Stimulated activated CD8-positive, alpha-beta memory T cell treated with anti-CD3 and anti-CD28 coated beads, Interleukin-12 subunit alpha, Interleukin-12 subunit beta, amount 100 ng/mL, for 24 hours (primary cell): ENCODE data around the gene KSR1.

Experiments
- DNase-seq: peaks from one replicate; pipeline ENCODE4 v3.0.0-alpha.2; 2020; ENCODE audit errors: extremely low read depth

The KSR1 gene

GRCh38 chr17:27514595-27515413, 58.6 kb downstream of the KSR1 start:
- no peak for DNase-seq

- no peak for DNase-seq
Measured at GRCh38 chr17:27518048-27518447, 61.8 kb downstream of the KSR1 start.

GRCh38 chr17:27518545-27519521, 62.6 kb downstream of the KSR1 start:
- DNase-seq, result no peak

GRCh38 chr17:27519550-27519949, 63.3 kb downstream of the KSR1 start:
- no peak for DNase-seq

- DNase-seq, result no peak
Measured at GRCh38 chr17:27520491-27521185, 64.4 kb downstream of the KSR1 start.

GRCh38 chr17:27521281-27522027, 65.2 kb downstream of the KSR1 start:
- no peak for DNase-seq

GRCh38 chr17:27522028-27522635, 65.9 kb downstream of the KSR1 start:
- DNase-seq, result no peak

GRCh38 chr17:27523712-27524111, 67.5 kb downstream of the KSR1 start:
- no peak for DNase-seq

- no peak for DNase-seq
Measured at GRCh38 chr17:27524594-27524993, 68.3 kb downstream of the KSR1 start.

GRCh38 chr17:27525316-27525715, 69.1 kb downstream of the KSR1 start:
- DNase-seq, result no peak

- DNase-seq, result no peak
Measured at GRCh38 chr17:27525836-27526603, 69.8 kb downstream of the KSR1 start.

GRCh38 chr17:27526604-27527002, 70.4 kb downstream of the KSR1 start:
- no peak for DNase-seq

GRCh38 chr17:27529230-27529796, 73.1 kb downstream of the KSR1 start:
- no peak for DNase-seq

- DNase-seq, result no peak
Measured at GRCh38 chr17:27530764-27531391, 74.6 kb downstream of the KSR1 start.

GRCh38 chr17:27531469-27531961, 75.3 kb downstream of the KSR1 start:
- DNase-seq, result no peak

GRCh38 chr17:27532269-27533263, 76.3 kb downstream of the KSR1 start:
- DNase-seq, result no peak

GRCh38 chr17:27533874-27534815, 77.9 kb downstream of the KSR1 start:
- DNase-seq, result no peak
